Natural killer cell (primary cell): ENCODE measurements around the gene CAB39. TPM values are rescaled to one million over a fixed set of nuclear protein-coding genes. Genes with fewer than 3 reads are reported as not detected.

Experiments
- ATAC-seq, 3 donors: fragments of 150-1000 bp in 2 of 3; fragments of 200-7000 bp in 1 of 3; cut with Tn5 transposase; 1 replicate in 1 of 3; 2 replicates in 2 of 3; pipeline ENCODE4 v1.10.0; 2021; ENCODE audit warnings: mild to moderate bottlenecking in 2 of 3, moderate library complexity in 2 of 3
- DNase-seq, 2 donors: peaks; one replicate each; pipeline versions ENCODE4 v3.0.0 to v3.0.0-alpha.2; 2013 to 2021; ENCODE audit warnings: mixed read lengths in 1 of 2
- H3K27ac ChIP-seq: one replicate; pipeline ENCODE4 v1.5.1; 2013; ENCODE audit warnings: mild to moderate bottlenecking, low read length
- H3K27me3 ChIP-seq: one replicate; pipeline ENCODE4 v1.6.1; 2013; ENCODE audit warnings: low read length; ENCODE audit not compliant: control insufficient read depth, insufficient read depth
- H3K36me3 ChIP-seq: one replicate; pipeline ENCODE4 v1.6.1; 2013; ENCODE audit warnings: low read length; ENCODE audit not compliant: control insufficient read depth, insufficient read depth
- H3K4me1 ChIP-seq: one replicate; pipeline ENCODE4 v1.6.1; 2013; ENCODE audit warnings: low read length; ENCODE audit not compliant: control insufficient read depth, insufficient read depth
- H3K4me3 ChIP-seq: one replicate; pipeline ENCODE4 v1.5.1; 2013; ENCODE audit warnings: low read length
- H3K9me3 ChIP-seq: one replicate; pipeline ENCODE4 v1.6.1; 2013; ENCODE audit warnings: low read length; ENCODE audit not compliant: control insufficient read depth, insufficient read depth
- H3K27ac Mint-ChIP-seq, 2 donors: one replicate each; pipeline ENCODE4 v1.8.0; 2022; ENCODE audit warnings: mild to moderate bottlenecking in 2 of 2, mixed read lengths in 2 of 2, moderate library complexity in 1 of 2
- H3K27me3 Mint-ChIP-seq, 2 donors: one replicate each; pipeline ENCODE4 v1.8.0; 2022; ENCODE audit warnings: low read depth in 2 of 2, mixed read lengths in 2 of 2
- H3K36me3 Mint-ChIP-seq: one replicate; pipeline ENCODE4 v1.8.0; 2022; ENCODE audit warnings: mixed read lengths
- H3K4me1 Mint-ChIP-seq, 2 donors: one replicate each; pipeline ENCODE4 v1.8.0; 2022; ENCODE audit warnings: mixed read lengths in 2 of 2
- H3K4me3 Mint-ChIP-seq: one replicate; pipeline ENCODE4 v1.8.0; 2022; ENCODE audit warnings: mild to moderate bottlenecking, moderate library complexity, mixed read lengths
- H3K9me3 Mint-ChIP-seq, 2 donors: one replicate each; pipeline ENCODE4 v1.8.0; 2022; ENCODE audit warnings: mixed read lengths in 2 of 2
- WGBS: methylation state at CpG from one replicate; pipeline ENCODE4 v1.1.7; 2013; ENCODE audit warnings: missing lambda C conversion rate; ENCODE audit not compliant: insufficient coverage; 5-methylcytosine and 5-hydroxymethylcytosine counted together
- intact Hi-C: fragments of 100-400 bp; cut with micrococcal nuclease; formaldehyde crosslinking; loops from one replicate; pipeline ENCODE4 v1.14.2; 2022
- total RNA-seq, 4 donors: library from RNA; stranded (reverse); fragments of 120-200 nt in 1 of 4; gene quantifications; one replicate each; pipeline versions ENCODE4 v1.2.3 to v1.2.4, GENCODE V29; 2013 to 2022
- TF ChIP-seq, protein P1 (sequence below): fragments of 200-600 bp; IDR thresholded peaks from one replicate; pipeline ENCODE4 v1.8.0; 2022; ENCODE audit warnings: antibody characterized with exemption

The CAB39 gene
- total RNA-seq = 10 to 100 TPM; 75.4 to 96.5 (median 90.5) TPM
- 126 TPM for total RNA-seq (2013)

- Histone ChIP-seq H3K36me3 (peaks cover 2% of the 10 kb centered on the region), H3K4me1 (peaks cover 35% of the 10 kb centered on the region), H3K27ac (peak within 1 kb of the TSS; percentile 59), H3K9me3 (no peaks in the 10 kb centered on the region), H3K27me3 (no peaks in the 10 kb centered on the region), H3K4me3 (peak within 1 kb of the TSS; percentile 81)
- peak within 1 kb of the TSS; percentile 98 for H3K4me3 Mint-ChIP-seq
- peak; percentile 86 to 96 (median 92) for ATAC-seq
- intact Hi-C loops = loop anchor here (2.0 kb wide), 1 partner anchor 52 kb away; no protein-coding TSS in a partner anchor
- peaks cover 40 to 46% of the 10 kb centered on the region in 2 donors for H3K4me1 Mint-ChIP-seq
- H3K36me3 Mint-ChIP-seq = no peaks in the 10 kb centered on the region
- WGBS = under 1% methylated on average over 110 of the region's 110 CpGs
- H3K27ac Mint-ChIP-seq = peak within 1 kb of the TSS; percentile 92 to 95
- DNase-seq = peak; percentile 88 to 95
- no peaks in the 10 kb centered on the region for H3K27me3 Mint-ChIP-seq
- TF ChIP-seq, protein P1, sequence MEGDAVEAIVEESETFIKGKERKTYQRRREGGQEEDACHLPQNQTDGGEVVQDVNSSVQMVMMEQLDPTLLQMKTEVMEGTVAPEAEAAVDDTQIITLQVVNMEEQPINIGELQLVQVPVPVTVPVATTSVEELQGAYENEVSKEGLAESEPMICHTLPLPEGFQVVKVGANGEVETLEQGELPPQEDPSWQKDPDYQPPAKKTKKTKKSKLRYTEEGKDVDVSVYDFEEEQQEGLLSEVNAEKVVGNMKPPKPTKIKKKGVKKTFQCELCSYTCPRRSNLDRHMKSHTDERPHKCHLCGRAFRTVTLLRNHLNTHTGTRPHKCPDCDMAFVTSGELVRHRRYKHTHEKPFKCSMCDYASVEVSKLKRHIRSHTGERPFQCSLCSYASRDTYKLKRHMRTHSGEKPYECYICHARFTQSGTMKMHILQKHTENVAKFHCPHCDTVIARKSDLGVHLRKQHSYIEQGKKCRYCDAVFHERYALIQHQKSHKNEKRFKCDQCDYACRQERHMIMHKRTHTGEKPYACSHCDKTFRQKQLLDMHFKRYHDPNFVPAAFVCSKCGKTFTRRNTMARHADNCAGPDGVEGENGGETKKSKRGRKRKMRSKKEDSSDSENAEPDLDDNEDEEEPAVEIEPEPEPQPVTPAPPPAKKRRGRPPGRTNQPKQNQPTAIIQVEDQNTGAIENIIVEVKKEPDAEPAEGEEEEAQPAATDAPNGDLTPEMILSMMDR = peak; percentile 75
- no peaks in the 10 kb centered on the region for H3K9me3 Mint-ChIP-seq
Measured at GRCh38 chr2:230712443-230713330, at the start of gene CAB39. Gene CAB39 (plus strand): TSS chr2:230712842. CDS start chr2:230760002, 47,160 bp downstream.

DNA sequence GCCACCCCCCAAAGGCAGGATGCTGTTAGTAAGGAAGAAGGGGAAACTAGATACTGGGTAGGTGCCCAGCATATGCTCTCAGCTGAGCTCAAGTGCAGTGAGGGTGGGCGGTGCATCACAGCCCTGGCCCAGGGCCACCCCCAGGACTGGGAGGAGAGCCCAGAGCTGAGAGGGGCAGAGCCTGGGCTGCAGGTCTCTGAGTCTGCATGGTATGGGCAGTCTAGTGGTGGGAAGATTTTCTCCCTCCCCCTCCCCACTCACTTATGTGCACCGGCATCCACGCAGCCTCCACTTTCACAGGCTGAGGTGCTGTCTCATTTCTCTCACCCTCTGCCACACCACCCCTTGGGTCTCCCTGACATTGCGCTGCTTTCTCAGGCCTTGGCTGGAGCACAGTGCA is 48.5 kb upstream of the CAB39 start:
- Mint-ChIP-seq H3K36me3 (no peaks in the 10 kb centered on the region), H3K27me3 (no peaks in the 10 kb centered on the region), H3K9me3 (no peaks in the 10 kb centered on the region), H3K4me1 (peaks cover 79 to 86% of the 10 kb centered on the region in 2 donors), H3K27ac (peak overlapping the region in 1 of 2 donors; percentile 49), H3K4me3 (peak overlapping the region; percentile 6)
- no peak overlapping the region for H3K27ac ChIP-seq
- intact Hi-C loops = loop anchor here (5.0 kb wide), 1 partner anchor 133 kb away; no protein-coding TSS in a partner anchor
- DNase-seq (peak in 1 of 2 donors; percentile 30), ATAC-seq (peak in 2 of 3 donors; percentile 24 to 32)
- H3K4me1 ChIP-seq = peaks cover 99% of the 10 kb centered on the region
- no peak overlapping the region for H3K4me3 ChIP-seq
- H3K9me3 ChIP-seq = no peaks in the 10 kb centered on the region
- 53% methylated on average over 1 of the region's 4 CpGs for WGBS
- no peaks in the 10 kb centered on the region for H3K27me3 ChIP-seq
- TF ChIP-seq, protein P1 = no peak
- no peaks in the 10 kb centered on the region for H3K36me3 ChIP-seq

DNA sequence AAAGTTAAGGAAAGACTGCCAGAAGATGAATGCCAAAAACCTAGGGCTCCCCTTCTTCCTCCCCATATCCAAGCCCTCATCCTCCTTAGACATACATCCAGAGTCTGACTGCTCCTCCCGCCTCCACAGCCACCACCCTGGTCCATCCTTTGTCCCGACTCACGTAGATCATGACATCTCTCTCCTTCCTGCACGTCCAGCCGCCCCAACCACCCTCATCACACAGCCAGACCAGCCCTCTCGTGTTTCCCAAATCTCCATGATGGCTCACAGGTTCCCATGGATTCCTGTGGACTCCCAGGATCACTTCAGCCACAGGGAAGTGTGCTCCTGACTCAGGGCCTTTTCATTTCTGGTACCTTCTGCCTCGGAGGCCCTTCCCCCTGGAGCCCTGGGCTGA is 47.8 kb upstream of the CAB39 start:
- H3K27ac ChIP-seq = no peak overlapping the region

More for the DNA sequence above, 47.8 kb upstream of the CAB39 start:
- TF ChIP-seq, protein P1 = no peak
- Histone ChIP-seq H3K36me3 (no peaks in the 10 kb centered on the region), H3K4me1 (peaks cover 98% of the 10 kb centered on the region), H3K27me3 (no peaks in the 10 kb centered on the region), H3K9me3 (no peaks in the 10 kb centered on the region), H3K4me3 (no peak overlapping the region)
- DNase-seq (no peak), ATAC-seq (no peak)
- Mint-ChIP-seq H3K36me3 (no peaks in the 10 kb centered on the region), H3K4me3 (peak overlapping the region; percentile 81), H3K9me3 (no peaks in the 10 kb centered on the region), H3K27me3 (no peaks in the 10 kb centered on the region), H3K27ac (peak overlapping the region; percentile 49 to 69), H3K4me1 (peaks cover 76 to 84% of the 10 kb centered on the region in 2 donors)
- 91% methylated on average over 7 of the region's 7 CpGs for WGBS
- intact Hi-C loops = loop anchor here (5.0 kb wide), 1 partner anchor 132 kb away; no protein-coding TSS in a partner anchor
